Transverse colon (tissue), 4 donors: ENCODE data around the gene ROS1.

Experiments used
- CTCF ChIP-seq, 5 experiments: fragments of 200-600 bp in 3 of 5; fragments of 450-650 bp in 2 of 5; sonication (generic) in 3 of 5; IDR thresholded peaks; 1 replicate in 2 of 5; 2 replicates in 3 of 5; pipeline ENCODE4 v1.5.1; 2016 to 2017; ENCODE audit warnings: antibody characterized with exemption in 5 of 5, inconsistent platforms in 3 of 5, mild to moderate bottlenecking in 2 of 5, moderate library complexity in 1 of 5
- POLR2A ChIP-seq: fragments of 450-650 bp; IDR thresholded peaks from one replicate; pipeline ENCODE4 v1.6.1; 2016; ENCODE audit warnings: antibody characterized with exemption, mild to moderate bottlenecking, moderate library complexity
- POLR2AphosphoS5 ChIP-seq, 3 donors: sonication (generic); formaldehyde crosslinking; IDR thresholded peaks; one replicate each; pipeline ENCODE4 v1.6.1; 2016; ENCODE audit warnings: antibody characterized with exemption in 3 of 3

- TF ChIP-seq CTCF (IDR thresholded peaks at IDR 0.05) (no peak), POLR2A (no peak), POLR2AphosphoS5 (IDR thresholded peaks at IDR 0.05) (no peak)
Observed at GRCh38 chr6:117432273-117432672, 6.5 kb upstream of the ROS1 start.
